ENCODE results near the gene ADAMTS10.
"Not testable (repeated sequence)": the region's sequence is repeated elsewhere in the genome, so short reads cannot be mapped to it uniquely, and the experiment has no call there.

ADAMTS10 gene

GRCh38 chr19:8626842-8627241 is 16.3 kb upstream of the ADAMTS10 start:
- no peak for DNase-seq (ENCODE audit: extremely low read depth, low read depth)
- TF ChIP-seq, protein P1, sequence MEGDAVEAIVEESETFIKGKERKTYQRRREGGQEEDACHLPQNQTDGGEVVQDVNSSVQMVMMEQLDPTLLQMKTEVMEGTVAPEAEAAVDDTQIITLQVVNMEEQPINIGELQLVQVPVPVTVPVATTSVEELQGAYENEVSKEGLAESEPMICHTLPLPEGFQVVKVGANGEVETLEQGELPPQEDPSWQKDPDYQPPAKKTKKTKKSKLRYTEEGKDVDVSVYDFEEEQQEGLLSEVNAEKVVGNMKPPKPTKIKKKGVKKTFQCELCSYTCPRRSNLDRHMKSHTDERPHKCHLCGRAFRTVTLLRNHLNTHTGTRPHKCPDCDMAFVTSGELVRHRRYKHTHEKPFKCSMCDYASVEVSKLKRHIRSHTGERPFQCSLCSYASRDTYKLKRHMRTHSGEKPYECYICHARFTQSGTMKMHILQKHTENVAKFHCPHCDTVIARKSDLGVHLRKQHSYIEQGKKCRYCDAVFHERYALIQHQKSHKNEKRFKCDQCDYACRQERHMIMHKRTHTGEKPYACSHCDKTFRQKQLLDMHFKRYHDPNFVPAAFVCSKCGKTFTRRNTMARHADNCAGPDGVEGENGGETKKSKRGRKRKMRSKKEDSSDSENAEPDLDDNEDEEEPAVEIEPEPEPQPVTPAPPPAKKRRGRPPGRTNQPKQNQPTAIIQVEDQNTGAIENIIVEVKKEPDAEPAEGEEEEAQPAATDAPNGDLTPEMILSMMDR (IDR thresholded peaks at IDR 0.05; ENCODE audit: low read depth, low read length): no peak

DNA sequence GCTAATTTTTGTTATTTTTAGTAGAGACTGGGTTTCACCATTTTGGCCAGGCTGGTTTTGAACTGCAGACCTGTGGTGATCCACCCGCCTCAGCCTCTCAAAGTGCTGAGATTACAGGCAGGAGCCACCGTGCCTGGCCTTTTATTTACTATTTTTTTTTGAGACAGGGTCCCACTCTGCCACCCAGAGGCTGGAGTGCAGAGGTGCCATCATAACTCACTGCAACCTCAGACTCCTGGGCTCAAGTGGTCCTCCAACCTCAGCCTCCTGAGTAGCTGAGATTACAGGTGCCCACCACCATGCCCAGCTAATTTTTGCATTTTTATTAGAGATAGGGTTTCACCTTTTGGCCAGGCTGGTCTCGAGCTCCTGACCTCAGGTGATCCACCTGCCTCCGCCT is 12.4 kb upstream of the ADAMTS10 start:
- not testable (repeated sequence) for DNase-seq (ENCODE audit: extremely low read depth, low read depth)
- TF ChIP-seq, protein P1 (IDR thresholded peaks at IDR 0.05; ENCODE audit: low read depth, low read length): peak; percentile 16

- no peak for DNase-seq (ENCODE audit: extremely low read depth, low read depth)
- TF ChIP-seq, protein P1 (IDR thresholded peaks at IDR 0.05; ENCODE audit: low read depth, low read length): no peak
Observed at GRCh38 chr19:8618751-8619150, 8.2 kb upstream of the ADAMTS10 start.

DNA sequence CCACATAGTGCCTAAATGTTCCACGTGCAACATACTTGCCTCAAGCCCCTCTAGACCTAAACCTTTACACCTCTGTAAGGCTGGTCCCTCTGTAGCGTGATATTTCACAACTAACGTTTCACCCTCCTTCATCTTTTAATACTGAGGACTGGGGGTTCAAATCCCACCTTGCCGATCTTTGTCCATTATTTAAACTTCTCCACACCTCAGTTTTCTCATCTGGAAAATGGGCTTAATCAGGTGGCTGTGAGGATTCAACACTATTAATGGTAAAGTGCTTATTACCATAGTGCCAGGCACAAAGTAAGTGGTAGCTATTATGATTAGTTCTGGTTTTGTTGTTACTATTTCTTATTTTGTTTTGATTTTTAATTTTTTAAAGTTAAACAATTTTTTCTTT is 7.5 kb upstream of the ADAMTS10 start:
- no peak for DNase-seq (ENCODE audit: extremely low read depth, low read depth)
- TF ChIP-seq, protein P1 (IDR thresholded peaks at IDR 0.05; ENCODE audit: low read depth, low read length): no peak

- not testable (repeated sequence) for DNase-seq (ENCODE audit: extremely low read depth, low read depth)
Observed at GRCh38 chr19:8617325-8617724, 6.8 kb upstream of the ADAMTS10 start.

DNA sequence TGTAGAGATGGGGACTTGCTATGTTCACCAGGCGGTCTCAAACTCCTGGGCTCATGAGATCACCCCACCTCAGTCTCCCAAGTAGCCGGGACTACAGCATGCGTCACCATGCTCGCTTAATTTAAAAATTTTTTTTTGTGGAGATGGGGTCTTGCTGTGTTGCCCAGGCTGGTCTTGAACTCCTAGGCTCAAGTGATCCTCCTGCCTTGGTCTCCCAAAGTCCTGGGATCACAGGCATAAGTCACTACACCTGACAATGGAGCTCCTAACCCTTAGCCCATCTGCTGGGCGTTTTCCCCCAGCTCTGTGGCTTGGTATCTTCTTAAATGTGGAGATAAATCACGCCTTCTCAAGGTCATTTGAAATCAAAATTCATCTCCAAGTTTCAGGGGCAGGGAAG is 6.3 kb upstream of the ADAMTS10 start:
- TF ChIP-seq, protein P1 (IDR thresholded peaks at IDR 0.05; ENCODE audit: low read depth, low read length): no peak
- no peak for DNase-seq (ENCODE audit: extremely low read depth, low read depth)

GRCh38 chr19:8615813-8616596 is 5.5 kb upstream of the ADAMTS10 start:
- no peak for DNase-seq (ENCODE audit: extremely low read depth, low read depth)

More at GRCh38 chr19:8615813-8616596, 5.5 kb upstream of the ADAMTS10 start:
- TF ChIP-seq, protein P1 (IDR thresholded peaks at IDR 0.05; ENCODE audit: low read depth, low read length): peak; percentile 96
